B cell (primary cell): Measurements from ENCODE around the gene GH2. TPM values are rescaled to one million over a fixed set of nuclear protein-coding genes. Genes with fewer than 3 reads are reported as not detected.

Experiments
- ATAC-seq: fragments of 200-7000 bp; cut with Tn5 transposase; one replicate; pipeline ENCODE4 v1.10.0; 2021; ENCODE audit warnings: low read depth, mild to moderate bottlenecking, moderate number of reproducible peaks, moderate library complexity
- CTCF ChIA-PET: fragments of 350-600 bp; sonication (Branson Sonifier 250); formaldehyde crosslinking; loops from one replicate; lab custom pipeline; 2021; ENCODE audit warnings: antibody characterized with exemption, inconsistent platforms; lab: Charles Lee
- POLR2A ChIA-PET: fragments of 350-600 bp; sonication (Branson Sonifier 250); formaldehyde crosslinking; loops from one replicate; lab custom pipeline; 2021; ENCODE audit warnings: antibody characterized with exemption; lab: Charles Lee
- DNase-seq: peaks from one replicate; pipeline ENCODE4 v3.0.0; 2013
- H2AFZ ChIP-seq: 2 replicates; pipeline ENCODE4 v1.6.1; 2012; ENCODE audit warnings: mild to moderate bottlenecking, low read depth, low read length; ENCODE audit not compliant: insufficient read depth, poor library complexity, severe bottlenecking
- H3K27ac ChIP-seq, 2 donors: 1 replicate in 1 of 2; 2 replicates in 1 of 2; pipeline ENCODE4 v1.5.1; 2012 to 2013; ENCODE audit warnings: low read length in 2 of 2, mild to moderate bottlenecking in 2 of 2, moderate library complexity in 1 of 2
- H3K27me3 ChIP-seq, 4 experiments: fragments of 200-600 bp in 1 of 4; sonication (generic) in 1 of 4; replicated peaks in 1 of 4; 1 replicate in 2 of 4; 2 replicates in 2 of 4; pipeline versions ENCODE4 v1.6.1 to v1.7.0; 2013 to 2016; ENCODE audit warnings: low read length in 3 of 4, mild to moderate bottlenecking in 2 of 4, mixed read lengths in 1 of 4, moderate library complexity in 1 of 4; ENCODE audit not compliant: insufficient read depth in 4 of 4, control insufficient read depth in 3 of 4; ENCODE audit errors: control extremely low read depth in 1 of 4
- H3K36me3 ChIP-seq, 2 experiments: replicated peaks in 1 of 2; 1 replicate in 1 of 2; 2 replicates in 1 of 2; pipeline versions ENCODE4 v1.6.1 to v1.7.1; 2013; ENCODE audit warnings: low read length in 1 of 2; ENCODE audit not compliant: insufficient read depth in 2 of 2, control insufficient read depth in 1 of 2; ENCODE audit errors: control extremely low read depth in 1 of 2, extremely low read depth in 1 of 2
- H3K4me1 ChIP-seq, 2 donors: fragments of 200-600 bp in 1 of 2; sonication (generic) in 1 of 2; 1 replicate in 1 of 2; 2 replicates in 1 of 2; pipeline versions ENCODE4 v1.5.1 to v1.6.1; 2013 to 2017; ENCODE audit warnings: low read length in 2 of 2; ENCODE audit not compliant: control insufficient read depth in 2 of 2, insufficient read depth in 2 of 2
- H3K4me2 ChIP-seq: replicated peaks from 2 replicates; pipeline ENCODE3; 2012; ENCODE audit warnings: mild to moderate bottlenecking, low read depth, low read length; ENCODE audit not compliant: poor library complexity, severe bottlenecking
- H3K4me3 ChIP-seq, 5 experiments: fragments of 200-600 bp in 1 of 5; sonication (generic) in 1 of 5; 1 replicate in 3 of 5; 2 replicates in 2 of 5; pipeline versions ENCODE4 v1.5.1 to v1.7.0; 2011 to 2016; ENCODE audit warnings: low read length in 4 of 5, mild to moderate bottlenecking in 4 of 5, low read depth in 2 of 5, control low read depth in 1 of 5, moderate library complexity in 1 of 5; ENCODE audit not compliant: insufficient read depth in 1 of 5; ENCODE audit errors: control extremely low read depth in 1 of 5, extremely low read depth in 1 of 5
- H3K79me2 ChIP-seq: fragments of 200-600 bp; sonication (generic); one replicate; pipeline ENCODE4 v1.6.0; 2016; ENCODE audit warnings: low read length; ENCODE audit not compliant: control insufficient read depth, insufficient read depth
- H3K9ac ChIP-seq: fragments of 200-600 bp; sonication (generic); 2 replicates; pipeline ENCODE4 v1.6.1; 2017; ENCODE audit warnings: mild to moderate bottlenecking, low read length, moderate library complexity
- H3K9me3 ChIP-seq, 3 donors: one replicate each; pipeline versions ENCODE4 v1.6.1 to v1.7.1; 2013; ENCODE audit warnings: low read length in 2 of 3; ENCODE audit not compliant: control insufficient read depth in 2 of 3, insufficient read depth in 1 of 3; ENCODE audit errors: control extremely low read depth in 1 of 3
- H4K20me1 ChIP-seq: 2 replicates; pipeline ENCODE4 v1.6.0; 2012; ENCODE audit warnings: mild to moderate bottlenecking, low read length; ENCODE audit not compliant: insufficient read depth, control insufficient read depth, poor library complexity, severe bottlenecking
- H3K27ac Mint-ChIP-seq: one replicate; pipeline ENCODE4 v1.8.0; 2021; ENCODE audit warnings: mixed read lengths
- H3K27me3 Mint-ChIP-seq: one replicate; pipeline ENCODE4 v1.8.0; 2021; ENCODE audit warnings: mixed read lengths
- H3K4me1 Mint-ChIP-seq: one replicate; pipeline ENCODE4 v1.8.0; 2021; ENCODE audit warnings: mixed read lengths
- H3K4me3 Mint-ChIP-seq: one replicate; pipeline ENCODE4 v1.8.0; 2021; ENCODE audit warnings: mixed read lengths
- H3K9me3 Mint-ChIP-seq: one replicate; pipeline ENCODE4 v1.8.0; 2022; ENCODE audit warnings: mixed read lengths; ENCODE audit not compliant: insufficient read depth
- CTCF ChIP-seq: fragments of 200-600 bp; IDR thresholded peaks from one replicate; pipeline ENCODE4 v1.8.0; 2022; ENCODE audit warnings: antibody characterized with exemption, mild to moderate bottlenecking
- EZH2 ChIP-seq: IDR thresholded peaks from 2 replicates; pipeline ENCODE4 v1.6.1; 2012; ENCODE audit warnings: borderline replicate concordance, low read depth, mild to moderate bottlenecking, moderate library complexity, low read length; ENCODE audit not compliant: insufficient read depth, poor library complexity, severe bottlenecking
- WGBS: methylation state at CpG from one replicate; pipeline ENCODE4 v1.1.5; 2013; ENCODE audit warnings: missing lambda C conversion rate; ENCODE audit not compliant: insufficient coverage; 5-methylcytosine and 5-hydroxymethylcytosine counted together
- intact Hi-C: fragments of 100-400 bp; cut with micrococcal nuclease; formaldehyde crosslinking; loops from one replicate; pipeline ENCODE4 v1.10.0; 2022
- polyA plus RNA-seq: library from polyadenylated mRNA; depleted of rRNA; stranded (reverse); fragments of >200 nt; gene quantifications from 2 replicates; pipeline ENCODE4 v1.2.3, GENCODE V29; 2012
- total RNA-seq, 2 donors: library from RNA; stranded (reverse); fragments of 120-200 nt in 1 of 2; gene quantifications; 1 replicate in 1 of 2; 2 replicates in 1 of 2; pipeline versions ENCODE4 v1.2.3 to v1.2.4, GENCODE V29; 2013 to 2022

The GH2 gene
- total and polyA plus RNA-seq, 2 donors (not counting 1 experiment from before 2014, with no cell fraction given): not detected

GRCh38 chr17:63847525-63848249 is 34.1 kb downstream of the GH2 start:
- no peak overlapping the region for H3K27ac ChIP-seq
- H3K4me1 Mint-ChIP-seq: peaks cover 26% of the 10 kb centered on the region
- peak overlapping the region; percentile 88 for H3K4me3 Mint-ChIP-seq
- H3K9ac ChIP-seq: no peak overlapping the region
- ChIA-PET POLR2A (interaction anchor here (0.6 to 1.9 kb wide), 2 partner anchors 74 to 160 kb away, joined by 3 to 6 read pairs; partner anchors contain the start of genes CCDC47 and DDX42), CTCF (interaction anchor here (0.7 to 1.7 kb wide), 8 partner anchors 9 to 286 kb away, joined by 3 to 15 read pairs (median 4); partner anchors contain the start of genes FTSJ3, ICAM2 and PSMC5)
- ATAC-seq (no peak), DNase-seq (no peak)
- peaks cover 13 to 26% of the 10 kb centered on the region in 2 donors for H3K4me1 ChIP-seq
- peak overlapping the region; percentile 61 for H3K27ac Mint-ChIP-seq
- no peaks in the 10 kb centered on the region for H3K27me3 ChIP-seq
- no peak overlapping the region for H2AFZ ChIP-seq
- H3K79me2 ChIP-seq: no peaks in the 10 kb centered on the region
- no peak overlapping the region for H3K4me2 ChIP-seq
- TF ChIP-seq EZH2: no peak
- TF ChIP-seq CTCF: no peak
- H4K20me1 ChIP-seq: no peaks in the 10 kb centered on the region
- intact Hi-C loops: no loop called here
- H3K36me3 ChIP-seq: no peaks in the 10 kb centered on the region
- no peak overlapping the region for H3K4me3 ChIP-seq
- peaks cover 3% of the 10 kb centered on the region for H3K9me3 Mint-ChIP-seq
- no peaks in the 10 kb centered on the region for H3K27me3 Mint-ChIP-seq
- WGBS: 50% methylated on average over 2 of the region's 3 CpGs
- H3K9me3 ChIP-seq: peaks cover 0 to 16% (median 0%) of the 10 kb centered on the region in 3 donors

- Mint-ChIP-seq H3K4me3 (no peak overlapping the region), H3K27ac (no peak overlapping the region), H3K9me3 (peaks cover 3% of the 10 kb centered on the region), H3K27me3 (no peaks in the 10 kb centered on the region), H3K4me1 (peaks cover 42% of the 10 kb centered on the region)
- Histone ChIP-seq H3K4me1 (peaks cover 26 to 42% of the 10 kb centered on the region in 2 donors), H3K36me3 (no peaks in the 10 kb centered on the region), H4K20me1 (peaks cover 18% of the 10 kb centered on the region), H3K27ac (no peak overlapping the region), H3K4me3 (no peak overlapping the region), H3K4me2 (no peak overlapping the region), H3K9me3 (peaks cover 0 to 16% (median 0%) of the 10 kb centered on the region in 3 donors), H3K9ac (no peak overlapping the region), H3K27me3 (no peaks in the 10 kb centered on the region), H2AFZ (no peak overlapping the region), H3K79me2 (peaks cover 21% of the 10 kb centered on the region)
- intact Hi-C loops: loop anchor here (2.0 kb wide), 1 partner anchor 399 kb away; the partner anchor contains the start of gene CYB561
- no CpG with 5 or more reads among the region's 1 CpG for WGBS
- TF ChIP-seq EZH2 (no peak), CTCF (no peak)
- ChIA-PET POLR2A (no interaction called here), CTCF (no interaction called here)
- DNase-seq (no peak), ATAC-seq (no peak)
Measured at GRCh38 chr17:63845509-63845908, 36.2 kb downstream of the GH2 start.
